GM04503 (cell line): Measurements from ENCODE around the gene TET1.
"Not testable (repeated sequence)": the region's sequence is repeated elsewhere in the genome, so short reads cannot be mapped to it uniquely, and the experiment has no call there.

Experiments
- DNase-seq: peaks from one replicate; pipeline ENCODE4 v3.0.0-alpha.2; 2012; ENCODE audit warnings: low read depth

Gene TET1

DNA sequence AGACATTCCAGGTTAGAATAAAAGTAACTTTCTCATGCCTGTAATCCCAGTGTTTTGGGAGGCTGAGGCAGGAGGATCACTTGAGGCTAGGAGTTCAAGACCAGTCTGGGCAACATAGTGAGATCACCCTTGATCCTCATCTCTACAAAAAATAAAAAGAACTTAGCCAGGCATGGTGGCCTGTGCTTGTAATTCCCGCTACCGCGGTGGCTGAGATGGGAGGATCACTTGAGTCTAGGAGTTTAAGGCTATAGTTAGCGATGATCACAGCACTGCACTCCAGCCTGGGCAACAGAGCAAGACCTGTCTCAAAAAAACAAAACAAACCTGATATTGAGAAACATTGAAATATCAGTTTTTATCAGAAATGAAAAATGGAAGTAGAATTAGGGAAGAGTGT lies 4.6 kb downstream of the TET1 start:
- no peak for DNase-seq

DNA sequence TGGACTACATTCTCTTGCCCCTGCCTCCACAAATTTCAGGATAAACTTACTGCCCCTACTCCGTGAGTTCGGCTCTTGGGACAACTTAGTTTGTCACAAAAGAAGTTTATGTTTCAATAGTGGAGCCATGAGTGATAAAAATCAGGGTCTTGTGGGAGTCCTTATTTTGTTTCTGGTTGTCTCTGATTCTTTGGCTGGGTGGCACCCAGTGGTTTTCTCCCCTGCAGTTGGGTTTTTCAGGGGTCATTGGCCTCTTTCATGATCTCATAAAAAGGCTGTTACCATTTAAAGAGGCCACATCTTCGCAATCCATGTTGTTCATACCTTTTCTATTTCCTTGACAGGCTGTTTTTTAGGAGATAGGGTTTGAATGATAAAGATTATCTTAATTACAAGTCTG lies 5.5 kb downstream of the TET1 start:
- no peak for DNase-seq

DNA sequence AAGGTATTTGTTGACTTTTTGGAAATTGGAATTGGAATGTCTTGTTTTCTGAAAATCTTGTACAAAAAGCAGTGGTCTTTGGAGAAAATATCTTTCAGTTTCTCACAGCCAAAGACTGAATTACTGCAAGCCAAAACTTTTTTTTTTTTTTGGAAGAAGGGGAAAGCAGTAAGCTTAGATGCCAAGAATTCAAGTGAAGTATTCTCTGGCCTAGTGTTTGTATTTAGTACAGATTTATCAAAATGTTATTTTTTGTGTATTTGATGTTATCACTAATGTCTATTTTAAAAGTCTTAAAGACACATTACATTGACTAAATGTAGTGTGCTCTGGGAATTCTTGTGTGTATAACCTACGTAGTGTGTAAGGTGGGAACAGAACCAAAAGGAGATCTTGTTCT lies 6.2 kb downstream of the TET1 start:
- DNase-seq, result no peak

DNA sequence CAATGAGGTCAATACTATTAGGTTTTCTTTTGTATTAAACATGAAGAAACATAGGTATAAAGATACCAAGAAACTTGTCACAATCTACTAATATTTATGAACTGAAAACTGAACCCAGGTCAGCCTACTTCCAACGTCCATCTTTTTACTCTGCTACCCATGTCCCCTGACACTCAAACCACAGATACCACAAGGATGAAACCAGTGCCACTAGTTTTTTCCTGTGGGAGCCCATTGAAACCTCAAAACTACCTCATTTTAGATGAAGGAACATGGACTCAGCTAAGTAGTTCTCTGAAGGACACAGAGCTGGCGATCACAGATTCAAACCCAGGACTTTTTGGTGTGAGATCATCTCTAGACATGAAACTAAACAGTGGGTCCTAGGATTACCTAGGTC lies 6.8 kb downstream of the TET1 start:
- DNase-seq, result no peak

- no peak for DNase-seq
Observed at GRCh38 chr10:68572151-68572550, 12.0 kb downstream of the TET1 start.

- no peak for DNase-seq
Observed at GRCh38 chr10:68574051-68574450, 13.9 kb downstream of the TET1 start.

- DNase-seq, result no peak
Observed at GRCh38 chr10:68576118-68576517, 16.0 kb downstream of the TET1 start.

- DNase-seq, result no peak
Observed at GRCh38 chr10:68578974-68579373, 18.8 kb downstream of the TET1 start.

DNA sequence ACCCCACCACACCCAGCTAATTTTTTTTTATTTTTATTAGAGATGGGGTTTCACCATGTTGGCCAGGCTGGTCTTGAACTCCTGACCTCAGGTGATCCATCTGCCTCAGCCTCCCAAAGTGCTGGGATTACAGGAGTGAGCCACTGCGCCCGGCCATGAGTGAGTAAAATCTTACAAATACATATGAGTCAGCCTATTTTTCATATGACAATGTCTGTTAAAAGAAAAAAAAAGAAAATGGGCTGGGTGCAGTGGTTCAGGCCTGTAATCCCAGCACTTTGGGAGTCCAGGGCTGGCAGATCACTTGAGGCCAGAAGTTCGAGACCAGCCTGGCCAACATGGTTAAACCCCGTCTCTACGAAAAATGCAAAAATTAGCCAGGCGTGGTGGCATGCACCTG lies 24.1 kb downstream of the TET1 start:
- DNase-seq, result not testable (repeated sequence)

GRCh38 chr10:68586606-68587305 lies 26.6 kb downstream of the TET1 start:
- no peak for DNase-seq

DNA sequence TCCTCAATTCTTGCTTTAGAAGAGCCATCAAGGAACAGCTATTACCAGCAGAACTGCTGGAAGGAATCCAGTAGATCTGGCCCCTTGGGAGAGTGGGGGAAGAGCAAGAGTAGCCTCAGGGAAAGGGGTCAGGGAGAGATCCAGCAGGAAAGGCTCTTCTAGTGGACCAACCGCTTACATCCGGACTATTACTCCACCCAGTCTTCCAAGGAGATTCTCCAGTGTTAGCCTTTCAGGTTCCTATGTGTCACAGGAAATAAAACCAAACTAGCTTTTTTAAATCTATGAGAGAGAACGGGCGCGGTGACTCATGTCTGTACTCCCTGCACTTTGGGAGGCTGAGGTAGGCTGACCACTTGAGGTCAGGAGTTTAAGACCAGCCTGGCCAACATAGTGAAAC lies 34.3 kb downstream of the TET1 start:
- DNase-seq, result no peak

- DNase-seq, result no peak
Observed at GRCh38 chr10:68595513-68595912, 35.4 kb downstream of the TET1 start.

DNA sequence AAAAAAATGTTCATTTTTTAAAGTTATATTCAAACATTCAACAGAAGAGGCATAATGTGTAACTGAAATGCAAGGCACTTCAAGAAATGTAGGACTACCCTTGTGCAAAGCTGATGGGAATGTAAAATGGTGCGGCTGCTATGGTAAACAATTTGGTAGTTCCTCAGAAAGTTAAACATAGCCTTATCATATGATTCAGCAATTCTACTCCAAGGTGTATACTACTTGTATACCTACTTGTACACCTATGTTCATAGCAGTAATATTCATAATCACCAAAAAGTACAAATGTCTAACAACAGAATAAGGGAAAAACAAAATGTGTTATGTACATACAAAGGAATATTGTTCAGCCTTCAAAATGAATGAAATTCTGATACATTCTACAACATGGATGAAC lies 37.3 kb downstream of the TET1 start:
- no peak for DNase-seq

GRCh38 chr10:68598978-68599770 lies 39.0 kb downstream of the TET1 start:
- DNase-seq, result peak; percentile 61

DNA sequence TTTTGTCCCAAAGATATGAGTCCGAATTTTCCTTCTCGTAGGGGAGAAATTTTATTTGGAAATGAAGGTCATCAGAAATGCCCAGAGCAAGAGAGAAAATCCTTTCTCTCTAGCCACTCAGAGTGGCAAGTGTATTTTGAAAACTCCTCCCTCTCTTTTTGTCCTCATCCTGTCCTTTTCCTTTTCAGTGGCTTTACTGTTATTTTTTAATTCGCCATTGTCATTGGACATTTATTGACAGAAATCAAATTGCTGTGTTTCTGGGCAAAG lies 39.6 kb downstream of the TET1 start:
- DNase-seq, result no peak

DNA sequence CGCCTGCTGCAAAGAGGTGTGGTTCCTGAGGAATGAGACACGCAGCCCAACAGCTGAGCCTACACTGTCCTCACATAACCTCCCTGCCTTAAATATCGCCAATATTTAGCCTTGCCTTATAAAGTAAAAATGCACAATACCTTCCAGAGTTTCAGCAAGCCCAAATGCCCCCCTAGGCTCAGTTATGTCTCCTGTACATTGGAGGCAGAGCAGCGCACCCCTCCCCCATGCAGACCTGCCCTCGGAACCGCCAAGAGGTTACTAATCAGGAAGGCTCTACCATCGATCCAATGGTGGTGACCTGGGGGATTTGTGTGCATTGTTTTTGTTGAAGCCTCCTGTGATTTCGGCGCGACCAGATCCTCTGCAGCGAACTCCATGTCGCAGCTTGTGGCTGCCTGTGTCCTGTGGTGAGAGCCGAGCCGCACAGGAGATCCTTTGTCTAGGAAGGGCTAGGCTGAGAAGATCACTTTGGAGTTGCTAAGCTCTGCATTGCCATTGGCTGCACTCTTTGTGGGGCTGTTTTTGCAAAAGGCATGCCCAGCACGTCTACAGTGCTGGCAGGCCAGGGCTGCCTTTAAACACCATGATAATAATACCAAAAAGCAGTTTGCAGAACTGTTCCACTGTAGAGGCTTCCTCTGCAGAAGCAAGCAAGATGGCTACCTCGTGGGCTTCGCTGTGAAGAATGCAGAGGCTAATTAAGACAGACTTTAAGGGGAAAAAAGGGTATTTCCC lies 40.1 kb downstream of the TET1 start:
- peak; percentile 50 for DNase-seq

- no peak for DNase-seq
Observed at GRCh38 chr10:68601501-68602265, 41.5 kb downstream of the TET1 start.

- no peak for DNase-seq
Observed at GRCh38 chr10:68602434-68602833, 42.3 kb downstream of the TET1 start.

- no peak for DNase-seq
Observed at GRCh38 chr10:68603766-68604165, 43.6 kb downstream of the TET1 start.

DNA sequence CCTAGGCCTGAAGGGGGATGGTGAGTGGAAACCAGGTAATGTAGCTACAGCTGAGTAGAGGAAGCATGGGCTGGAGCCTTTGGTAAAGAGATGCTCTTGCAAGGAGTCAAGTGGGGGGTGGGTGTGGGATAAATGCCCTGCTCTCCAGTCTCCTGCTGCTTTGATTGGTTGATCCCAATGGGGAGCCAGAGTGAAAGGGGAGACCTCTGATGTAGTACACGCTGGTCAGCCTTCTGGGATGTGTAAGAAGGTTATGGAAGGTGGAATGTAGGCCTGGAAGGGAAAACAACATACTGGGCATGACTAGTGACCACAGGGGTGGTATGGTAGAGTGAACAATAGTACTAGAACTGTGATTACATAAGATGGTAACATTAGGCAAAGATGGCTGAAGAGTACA lies 44.3 kb downstream of the TET1 start:
- DNase-seq, result no peak

GRCh38 chr10:68606918-68607317 lies 46.8 kb downstream of the TET1 start:
- DNase-seq, result no peak

DNA sequence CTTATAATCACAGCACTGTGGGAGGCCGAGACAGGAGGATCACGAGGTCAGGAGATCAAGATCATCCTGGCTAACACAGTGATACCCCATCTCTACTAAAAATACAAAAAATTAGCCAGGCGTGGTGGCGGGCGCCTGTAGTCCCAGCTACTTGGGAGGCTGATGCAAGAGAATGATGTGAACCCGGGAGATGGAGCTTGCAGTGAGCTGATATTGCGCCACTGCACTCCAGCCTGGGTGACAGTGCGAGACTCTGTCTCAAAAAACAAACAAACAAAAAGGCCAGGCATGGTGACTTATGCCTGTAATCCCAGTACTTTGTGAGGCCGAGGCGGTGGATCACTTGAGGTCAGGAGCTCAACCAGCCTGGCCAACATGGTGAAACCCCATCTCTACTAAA lies 49.9 kb downstream of the TET1 start:
- DNase-seq, result not testable (repeated sequence)

GRCh38 chr10:68611227-68611626 lies 51.1 kb downstream of the TET1 start:
- DNase-seq, result no peak
